Measurements from ENCODE around the gene SMAD7.

The SMAD7 gene

DNA sequence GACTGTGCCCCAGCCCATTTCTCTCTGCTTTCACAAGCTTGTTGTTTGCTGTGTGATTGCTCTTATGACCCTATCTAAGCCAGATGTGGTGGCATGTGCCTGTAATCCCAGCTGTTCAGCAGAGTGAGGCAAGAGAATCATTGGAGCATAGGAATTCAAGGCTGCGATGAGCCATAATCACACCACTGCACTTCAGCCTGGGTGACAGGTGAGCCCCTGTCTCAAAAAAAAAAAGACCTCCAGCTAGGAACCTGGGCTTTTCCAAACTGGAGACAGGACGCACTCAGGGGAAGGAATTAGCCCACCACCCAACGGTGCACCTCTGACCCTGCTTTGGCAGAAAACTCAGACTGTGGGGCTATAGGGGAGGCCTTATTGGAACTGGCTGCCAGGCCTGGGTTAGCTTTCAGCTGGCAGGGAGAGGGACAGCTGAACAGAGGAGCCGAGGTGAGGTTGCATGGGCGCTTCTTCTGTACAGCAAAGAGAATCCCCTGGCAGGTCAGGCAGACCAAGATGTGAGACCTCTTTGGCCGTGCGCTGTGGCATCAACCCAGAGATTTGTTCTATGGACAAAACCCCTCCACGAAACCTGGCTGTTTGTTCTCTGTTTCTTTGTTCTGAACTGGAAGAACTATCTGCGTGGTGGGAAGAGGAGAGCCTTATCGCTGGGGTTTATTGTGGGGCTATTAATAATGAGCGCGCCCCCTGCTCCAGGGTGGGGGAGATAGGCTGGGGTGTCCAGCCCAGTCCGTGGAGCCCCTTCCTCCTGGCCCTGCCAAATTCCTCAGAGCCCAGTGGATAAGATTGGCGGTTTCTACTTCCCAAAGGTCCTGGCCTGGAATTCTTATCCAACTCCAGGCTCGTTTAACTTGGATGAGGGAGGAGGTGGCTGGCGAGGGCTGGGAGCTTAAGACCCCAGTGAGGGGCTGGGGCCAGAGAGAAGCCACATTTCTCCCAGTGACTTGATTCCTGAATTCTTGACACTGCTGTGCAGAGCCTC is 38.8 kb upstream of the SMAD7 start:
- H3K27ac ChIP-seq, result no peak overlapping the region

GRCh38 chr18:48988508-48989303 is 37.9 kb upstream of the SMAD7 start:
- TF ChIP-seq, protein P1, sequence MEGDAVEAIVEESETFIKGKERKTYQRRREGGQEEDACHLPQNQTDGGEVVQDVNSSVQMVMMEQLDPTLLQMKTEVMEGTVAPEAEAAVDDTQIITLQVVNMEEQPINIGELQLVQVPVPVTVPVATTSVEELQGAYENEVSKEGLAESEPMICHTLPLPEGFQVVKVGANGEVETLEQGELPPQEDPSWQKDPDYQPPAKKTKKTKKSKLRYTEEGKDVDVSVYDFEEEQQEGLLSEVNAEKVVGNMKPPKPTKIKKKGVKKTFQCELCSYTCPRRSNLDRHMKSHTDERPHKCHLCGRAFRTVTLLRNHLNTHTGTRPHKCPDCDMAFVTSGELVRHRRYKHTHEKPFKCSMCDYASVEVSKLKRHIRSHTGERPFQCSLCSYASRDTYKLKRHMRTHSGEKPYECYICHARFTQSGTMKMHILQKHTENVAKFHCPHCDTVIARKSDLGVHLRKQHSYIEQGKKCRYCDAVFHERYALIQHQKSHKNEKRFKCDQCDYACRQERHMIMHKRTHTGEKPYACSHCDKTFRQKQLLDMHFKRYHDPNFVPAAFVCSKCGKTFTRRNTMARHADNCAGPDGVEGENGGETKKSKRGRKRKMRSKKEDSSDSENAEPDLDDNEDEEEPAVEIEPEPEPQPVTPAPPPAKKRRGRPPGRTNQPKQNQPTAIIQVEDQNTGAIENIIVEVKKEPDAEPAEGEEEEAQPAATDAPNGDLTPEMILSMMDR (conservative IDR thresholded peaks at IDR 0.05), result no peak
- no peak for TF ChIP-seq ZFX (IDR thresholded peaks at IDR 0.05)
- no peak overlapping the region for H3K27ac ChIP-seq

More for the DNA sequence above, 38.8 kb upstream of the SMAD7 start:
- no peak for TF ChIP-seq ZFX (IDR thresholded peaks at IDR 0.05)
- TF ChIP-seq, protein P1 (conservative IDR thresholded peaks at IDR 0.05), result no peak

DNA sequence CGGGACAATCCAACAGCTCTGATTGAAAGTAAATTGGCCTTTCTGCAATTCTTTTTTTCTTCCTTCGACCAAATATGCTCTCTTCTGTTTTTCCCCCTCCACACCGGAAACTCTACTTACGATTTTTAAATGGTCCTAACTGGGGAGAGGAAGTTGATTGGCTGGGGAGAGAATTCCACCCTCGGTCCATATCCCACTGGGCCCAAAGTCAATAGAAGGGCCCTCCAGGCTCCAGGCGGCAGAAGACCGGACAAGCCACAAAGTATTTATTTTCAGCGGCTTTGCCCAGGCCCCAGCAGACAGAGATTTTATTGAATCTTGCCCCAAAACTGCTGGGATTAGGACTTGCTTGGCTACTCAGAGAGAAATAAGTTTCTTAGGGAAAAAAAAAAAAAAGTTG is 37.1 kb upstream of the SMAD7 start:
- TF ChIP-seq ZFX (IDR thresholded peaks at IDR 0.05), result no peak
- TF ChIP-seq, protein P1 (conservative IDR thresholded peaks at IDR 0.05), result no peak
- no peak overlapping the region for H3K27ac ChIP-seq

GRCh38 chr18:48986851-48987761 is 36.3 kb upstream of the SMAD7 start:
- TF ChIP-seq, protein P1 (conservative IDR thresholded peaks at IDR 0.05), result no peak
- TF ChIP-seq ZFX (IDR thresholded peaks at IDR 0.05), result no peak
- H3K27ac ChIP-seq, result no peak overlapping the region

DNA sequence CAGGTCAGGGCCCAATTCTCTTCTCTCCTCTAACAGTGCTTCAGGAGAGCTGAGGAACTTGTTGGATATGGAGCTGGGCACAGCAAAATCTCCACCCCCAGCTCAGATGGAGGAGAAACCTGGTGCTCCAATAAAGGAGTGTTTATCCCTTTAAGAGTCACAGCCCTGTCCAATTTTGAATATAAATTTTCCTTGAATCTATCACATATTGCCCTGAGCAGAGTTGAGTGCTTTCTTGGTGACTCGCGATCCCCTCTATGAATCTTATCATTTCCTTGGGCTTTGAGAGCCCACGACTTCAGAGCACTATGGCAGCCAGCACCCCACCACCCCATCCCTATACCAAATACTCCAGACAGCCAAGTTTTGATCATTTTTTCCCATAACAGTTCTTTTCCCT is 34.4 kb upstream of the SMAD7 start:
- H3K27ac ChIP-seq, result no peak overlapping the region
- no peak for TF ChIP-seq ZFX (IDR thresholded peaks at IDR 0.05)
- TF ChIP-seq, protein P1 (conservative IDR thresholded peaks at IDR 0.05), result no peak

GRCh38 chr18:48983793-48984437 is 33.1 kb upstream of the SMAD7 start:
- TF ChIP-seq, protein P1 (conservative IDR thresholded peaks at IDR 0.05), result no peak
- TF ChIP-seq ZFX (IDR thresholded peaks at IDR 0.05), result no peak
- no peak overlapping the region for H3K27ac ChIP-seq
